ENCODE data around the gene LRFN2.

LRFN2 gene

DNA sequence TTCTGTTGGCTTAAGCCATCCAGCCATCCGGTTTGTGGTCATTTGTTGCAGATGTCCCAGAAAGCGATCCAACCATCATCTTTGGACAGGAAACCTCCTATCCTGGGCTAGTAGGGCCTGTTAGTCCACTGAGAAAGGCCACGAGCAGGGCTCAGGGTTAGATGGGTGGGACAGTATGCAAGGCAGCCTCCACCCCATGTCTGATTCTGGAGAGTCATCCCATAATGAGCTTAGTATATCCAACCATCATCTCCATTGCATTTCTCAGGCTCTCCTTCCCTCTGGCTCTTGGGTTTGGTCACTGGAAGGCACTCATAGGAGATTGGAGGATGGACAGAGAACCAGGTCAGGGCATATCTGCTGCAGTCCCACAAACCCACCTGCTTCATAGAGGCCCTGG, 117.8 kb downstream of the LRFN2 start:
- no peak for DNase-seq

DNA sequence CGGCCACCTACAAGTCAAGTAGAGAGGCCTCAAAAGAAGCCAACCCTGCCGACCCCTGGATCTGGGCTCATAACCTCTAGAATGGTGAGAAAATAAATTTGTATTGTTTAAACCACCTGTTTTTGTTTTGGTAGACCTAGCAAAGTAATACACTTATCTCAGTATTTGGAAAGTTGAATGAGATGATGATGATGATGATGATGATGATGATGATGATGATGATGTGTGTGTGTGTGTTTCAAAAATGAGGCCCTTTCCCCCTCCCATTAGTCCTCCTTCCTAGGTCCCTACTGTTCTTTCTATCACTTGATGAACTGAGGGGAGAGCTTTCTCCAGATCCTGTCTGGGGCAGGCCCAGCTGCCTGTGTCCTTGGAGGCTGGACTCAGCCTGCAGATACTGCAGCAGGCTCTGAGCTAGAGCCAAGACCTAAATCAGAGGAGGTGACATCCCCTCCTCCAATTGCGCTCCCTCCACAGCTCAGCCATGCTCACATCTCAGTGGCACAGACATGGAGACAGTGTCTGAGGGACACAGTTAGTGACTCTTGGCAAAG, 120.1 kb downstream of the LRFN2 start:
- no peak for DNase-seq

- no peak for DNase-seq
Observed at GRCh38 chr6:40461643-40462042, 125.5 kb downstream of the LRFN2 start.

DNA sequence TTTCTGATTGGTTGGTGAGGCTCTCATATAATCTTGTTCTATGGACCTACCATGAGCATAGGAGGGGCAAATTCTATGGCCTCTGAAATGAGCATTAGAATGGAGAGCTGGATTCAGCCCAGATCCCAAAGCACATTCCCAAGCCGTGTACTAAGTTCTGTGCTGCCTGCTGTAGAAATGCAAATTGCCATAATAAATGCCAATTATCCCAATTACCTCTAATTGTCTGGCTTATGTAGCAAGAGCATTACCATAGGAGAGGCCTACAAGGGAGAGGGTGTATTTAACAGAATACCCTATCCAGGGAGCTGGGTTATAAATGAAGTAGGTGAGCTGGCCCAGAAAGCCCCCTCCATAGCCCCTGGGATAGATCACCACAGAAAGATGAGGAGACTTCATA, 126.8 kb downstream of the LRFN2 start:
- DNase-seq = no peak

- DNase-seq = no peak
Observed at GRCh38 chr6:40457261-40457660, 129.9 kb downstream of the LRFN2 start.

- DNase-seq = no peak
Observed at GRCh38 chr6:40456390-40457013, 130.7 kb downstream of the LRFN2 start.

DNA sequence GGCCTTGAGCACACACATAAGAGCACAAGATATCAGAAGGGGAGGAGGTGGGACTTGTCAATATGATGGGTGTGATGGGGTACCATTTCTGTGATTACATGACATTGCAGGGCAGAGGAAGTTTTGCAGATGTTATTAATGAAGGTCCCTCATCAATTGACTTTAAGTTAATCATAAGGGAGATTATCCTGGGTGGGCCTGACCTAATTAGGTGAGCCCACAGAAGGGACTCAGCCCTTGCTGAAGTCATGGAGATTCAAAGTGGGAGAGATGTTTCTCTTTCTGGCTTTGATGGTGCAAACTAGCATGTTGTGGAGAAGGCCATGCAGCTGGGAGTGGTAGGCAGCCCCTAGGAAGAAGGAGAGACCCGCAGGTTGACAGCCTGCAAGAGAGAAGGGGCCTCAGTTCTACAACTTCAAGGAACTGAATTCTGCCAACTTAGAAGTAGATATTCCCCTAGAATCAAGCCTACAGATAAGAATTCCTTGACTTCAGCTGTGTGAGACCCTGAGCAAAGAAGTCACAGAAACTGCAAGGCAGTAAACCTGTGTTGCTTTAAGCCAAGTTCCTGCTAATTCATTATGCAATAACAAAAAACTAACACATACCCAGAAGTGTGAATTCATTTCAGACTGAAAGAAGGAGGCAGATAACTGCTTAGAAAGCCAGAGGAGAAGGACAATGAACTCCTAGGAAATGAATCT, 131.3 kb downstream of the LRFN2 start:
- DNase-seq = no peak

- DNase-seq = no peak
Observed at GRCh38 chr6:40450483-40450882, 136.7 kb downstream of the LRFN2 start.

GRCh38 chr6:40444811-40445210, 142.4 kb downstream of the LRFN2 start:
- DNase-seq = no peak

- no peak for DNase-seq
Observed at GRCh38 chr6:40444312-40444711, 142.9 kb downstream of the LRFN2 start.

GRCh38 chr6:40443842-40444241, 143.3 kb downstream of the LRFN2 start:
- no peak for DNase-seq

- no peak for DNase-seq
Observed at GRCh38 chr6:40442591-40442990, 144.6 kb downstream of the LRFN2 start.

DNA sequence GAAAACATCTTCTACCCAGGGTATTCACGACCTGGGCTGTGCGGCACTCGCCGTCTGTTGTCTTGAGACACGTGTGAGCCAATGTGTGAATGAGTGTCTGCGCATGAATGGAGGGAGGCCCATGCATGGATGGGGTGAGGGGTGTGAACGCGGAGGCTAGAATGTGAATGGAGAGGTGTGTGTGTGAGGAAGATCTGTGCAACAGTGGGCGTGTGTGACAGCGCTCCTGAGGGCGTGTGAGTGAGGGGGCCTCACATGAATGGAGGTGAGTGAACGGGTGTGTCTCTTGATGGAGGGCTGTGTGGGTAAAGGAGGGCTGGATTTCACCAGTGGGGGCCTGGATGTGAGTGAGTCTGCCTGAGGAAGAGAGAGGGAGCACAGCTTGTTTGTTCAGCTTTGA, 146.0 kb downstream of the LRFN2 start:
- no peak for DNase-seq

GRCh38 chr6:40440053-40440452, 147.1 kb downstream of the LRFN2 start:
- no peak for DNase-seq

DNA sequence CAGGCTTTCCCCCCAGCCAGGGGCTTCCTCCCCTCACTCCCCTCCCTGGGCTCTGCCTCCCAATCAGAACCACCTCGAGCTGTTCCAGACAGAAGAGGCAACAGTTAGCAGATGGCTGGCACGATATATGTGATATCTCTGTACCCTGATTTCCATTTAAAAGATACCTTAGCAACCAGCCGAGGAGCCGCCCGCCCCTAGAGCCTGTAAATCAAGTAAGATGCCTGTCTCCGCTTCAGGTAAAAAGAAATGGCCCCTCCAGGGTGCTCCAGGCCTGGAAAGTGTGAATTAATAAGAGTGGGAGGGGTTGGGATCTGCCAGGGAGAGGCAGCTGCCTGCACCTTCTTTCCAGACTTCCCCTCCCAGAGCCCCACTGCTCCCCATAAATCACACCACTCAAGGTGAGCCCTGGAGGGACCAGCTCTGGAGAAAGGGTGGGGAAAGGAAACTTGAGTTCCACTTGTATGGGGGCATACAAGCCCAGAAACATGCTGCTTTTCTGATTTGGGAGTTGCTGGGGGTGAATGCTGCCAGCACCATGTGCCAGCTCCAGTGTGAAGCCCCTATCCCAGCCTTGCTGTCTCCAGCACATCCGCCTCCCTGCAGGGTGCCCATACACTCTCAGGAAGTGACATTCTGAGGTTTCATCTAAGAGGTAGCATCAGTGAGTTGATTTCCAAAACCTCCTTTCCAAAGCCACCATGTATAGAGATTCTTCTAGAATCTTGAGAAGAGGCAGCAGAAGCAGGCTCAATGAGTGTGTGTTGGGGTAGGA, 148.0 kb downstream of the LRFN2 start:
- no peak for DNase-seq

GRCh38 chr6:40438246-40438887, 148.8 kb downstream of the LRFN2 start:
- DNase-seq = no peak

DNA sequence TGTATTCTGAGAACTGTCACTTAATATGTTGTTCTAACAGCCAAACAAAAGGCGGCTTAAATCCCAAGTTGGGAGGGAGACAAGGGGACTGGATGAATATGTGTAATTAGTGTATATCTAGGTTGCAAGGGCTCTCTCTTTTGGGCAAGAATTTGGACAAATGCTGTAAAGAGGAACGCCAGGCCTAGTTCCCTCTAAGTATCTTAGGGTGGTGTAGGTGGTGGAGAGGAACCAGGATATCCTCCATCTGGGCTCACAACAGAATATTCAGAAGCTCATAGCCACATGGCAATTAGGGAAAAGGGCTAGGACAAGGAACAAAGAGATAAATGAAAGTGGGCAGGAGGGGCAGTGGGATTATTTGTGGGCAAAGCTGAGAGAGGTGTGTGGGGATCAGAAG, 149.5 kb downstream of the LRFN2 start:
- no peak for DNase-seq

GRCh38 chr6:40436685-40437604, 150.2 kb downstream of the LRFN2 start:
- no peak for DNase-seq

DNA sequence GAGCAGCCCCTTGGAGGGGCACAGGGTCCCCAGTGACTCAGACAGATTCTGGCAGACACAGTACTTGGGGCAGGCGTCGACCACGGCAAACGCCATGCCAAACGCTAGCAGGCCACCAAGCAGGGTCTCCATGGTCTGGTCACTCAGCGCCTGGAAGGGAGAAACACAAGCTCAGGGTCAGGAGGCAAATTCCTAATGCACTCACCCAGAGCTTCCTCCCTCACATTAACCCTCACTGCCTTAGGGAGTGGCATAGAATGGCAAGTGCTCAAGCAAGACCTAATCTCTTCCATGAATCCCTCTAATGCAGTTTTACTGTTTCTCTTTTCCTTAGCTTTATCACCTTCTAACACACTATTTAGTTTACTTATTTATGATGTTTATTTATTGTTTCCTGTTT, 154.2 kb downstream of the LRFN2 start:
- DNase-seq = no peak

- DNase-seq = no peak
Observed at GRCh38 chr6:40431706-40432105, 155.5 kb downstream of the LRFN2 start.

DNA sequence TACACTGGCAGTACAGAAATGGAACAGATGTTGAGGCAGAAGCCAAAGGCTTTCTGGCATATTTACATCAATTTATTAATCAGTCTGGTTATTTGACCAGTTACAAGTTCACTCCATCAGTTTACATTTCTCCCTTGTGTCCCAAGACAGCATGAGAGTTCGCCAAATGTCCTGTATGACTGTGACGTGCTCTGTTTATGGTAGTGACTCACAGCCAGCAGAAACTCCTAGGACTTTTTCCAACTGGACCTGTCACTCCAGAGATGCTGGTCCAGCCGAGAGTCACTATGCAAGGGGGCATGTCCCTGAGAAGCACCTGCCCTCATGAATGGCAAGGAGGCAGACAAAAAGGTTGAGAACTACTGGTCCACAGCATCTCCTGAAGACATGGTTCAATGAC, 160.0 kb downstream of the LRFN2 start:
- no peak for DNase-seq

Measured in activated effector memory CD4-positive, alpha-beta T cell treated with Interleukin-2 at 50 U/mL for 16 hours (primary cell).